Right kidney (tissue), 1 donor: ENCODE results near the gene CRYGA.
"Not testable (repeated sequence)": the region's sequence is repeated elsewhere in the genome, so short reads cannot be mapped to it uniquely, and the experiment has no call there.

Source experiments
- DNase-seq: peaks from one replicate; pipeline ENCODE4 v3.0.0-alpha.2; 2016

The CRYGA gene

DNA sequence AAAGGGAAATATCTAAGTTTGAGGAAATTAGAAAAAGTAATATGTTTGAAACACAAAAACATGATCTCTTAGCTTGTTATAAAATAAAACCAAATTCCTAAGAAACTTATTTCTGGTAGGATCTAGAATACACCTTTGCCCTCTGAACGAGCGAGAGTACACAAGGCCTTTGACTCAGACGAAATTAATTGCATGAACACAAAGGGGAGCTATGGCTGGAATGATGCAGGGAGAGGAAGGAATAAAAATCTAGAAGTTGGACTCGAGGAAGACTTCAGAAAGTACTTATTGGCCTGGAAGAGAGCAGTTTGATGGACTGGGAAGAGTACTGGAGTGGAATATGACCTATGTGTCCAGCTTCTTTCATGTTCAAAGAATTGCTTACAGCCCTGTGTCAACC, 38.1 kb downstream of the CRYGA start:
- no peak for DNase-seq

DNA sequence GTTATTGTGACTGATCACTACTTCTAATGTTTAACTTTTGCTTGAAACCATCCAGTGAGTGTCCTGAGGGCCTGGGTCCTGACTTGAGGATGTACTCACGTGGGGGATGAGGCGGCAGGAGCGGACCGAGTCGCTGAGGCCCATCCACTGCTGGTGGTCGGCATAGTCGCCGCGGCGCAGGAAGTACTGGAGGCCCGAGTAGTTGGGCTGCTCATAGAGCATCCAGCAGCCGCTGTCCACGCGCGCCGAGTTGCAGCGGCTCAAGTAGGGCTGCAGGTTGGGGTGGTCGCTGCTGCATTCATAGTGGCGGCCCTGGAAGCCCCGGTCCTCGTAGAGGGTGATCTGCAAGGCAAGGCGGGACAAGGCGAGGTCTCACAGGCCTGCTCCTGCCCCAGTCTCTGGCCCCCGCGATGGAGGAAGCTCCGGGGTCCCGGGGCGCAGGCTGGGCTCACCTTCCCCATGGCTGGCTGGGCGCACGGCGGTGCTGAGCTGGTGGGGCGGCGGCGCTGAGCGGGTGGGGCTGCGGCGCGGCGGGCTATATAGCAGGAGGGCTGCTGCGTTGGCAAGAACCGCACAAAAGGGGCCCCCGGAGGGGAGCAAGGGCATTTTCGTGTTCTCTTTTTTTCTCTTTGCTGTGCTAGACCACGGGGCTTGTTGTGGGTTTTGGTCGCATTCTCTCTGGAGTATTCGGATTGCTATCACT, 39.2 kb downstream of the CRYGA start, which contains the start of gene CRYGD:
Gene CRYGD, minus strand, starts transcription at position 512 of the 703 bp plus-strand sequence. Its CDS starts 51 bp downstream, at position 461.
- DNase-seq: peak; percentile 57

DNA sequence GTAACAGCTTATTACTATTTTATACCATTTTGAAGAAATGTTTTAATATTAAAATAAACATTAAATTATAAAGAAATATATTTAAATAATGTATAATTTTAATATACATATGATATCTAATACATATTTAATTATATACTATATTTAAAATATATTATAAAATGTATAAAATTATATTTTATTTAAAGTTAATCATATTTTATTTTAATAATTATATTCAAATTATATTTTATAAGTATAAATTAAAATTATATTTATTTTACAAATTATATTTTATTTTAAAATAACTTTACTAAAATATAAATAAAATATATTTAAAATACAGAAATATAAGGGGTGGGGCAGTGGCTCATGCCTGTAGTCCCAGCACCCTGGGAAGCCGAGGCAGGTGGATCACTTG, 41.1 kb downstream of the CRYGA start:
- DNase-seq: no peak

DNA sequence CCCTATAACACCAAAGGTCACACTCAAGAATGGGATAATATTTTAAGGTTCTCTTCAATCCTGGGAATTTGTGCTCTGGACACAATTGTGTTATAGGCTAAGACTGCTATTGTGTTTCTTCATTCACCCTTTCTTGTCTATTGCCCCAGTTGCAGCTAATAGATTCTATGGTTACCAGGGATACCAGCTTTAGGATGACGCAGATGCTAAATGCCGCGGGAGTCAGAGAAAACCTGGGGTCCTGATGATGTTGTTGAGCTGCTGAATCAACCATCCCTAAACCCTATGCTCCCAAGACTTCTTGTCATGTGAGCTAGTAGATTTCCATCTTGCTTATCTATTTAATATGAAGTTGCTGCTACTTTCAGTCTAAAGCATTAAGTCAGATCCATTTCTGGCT, 44.5 kb downstream of the CRYGA start:
- DNase-seq: no peak

GRCh38 chr2:208117390-208117789, 46.0 kb downstream of the CRYGA start:
- not testable (repeated sequence) for DNase-seq

- no peak for DNase-seq
These were observed 50.4 kb downstream of the CRYGA start for GRCh38 chr2:208112969-208113368.

DNA sequence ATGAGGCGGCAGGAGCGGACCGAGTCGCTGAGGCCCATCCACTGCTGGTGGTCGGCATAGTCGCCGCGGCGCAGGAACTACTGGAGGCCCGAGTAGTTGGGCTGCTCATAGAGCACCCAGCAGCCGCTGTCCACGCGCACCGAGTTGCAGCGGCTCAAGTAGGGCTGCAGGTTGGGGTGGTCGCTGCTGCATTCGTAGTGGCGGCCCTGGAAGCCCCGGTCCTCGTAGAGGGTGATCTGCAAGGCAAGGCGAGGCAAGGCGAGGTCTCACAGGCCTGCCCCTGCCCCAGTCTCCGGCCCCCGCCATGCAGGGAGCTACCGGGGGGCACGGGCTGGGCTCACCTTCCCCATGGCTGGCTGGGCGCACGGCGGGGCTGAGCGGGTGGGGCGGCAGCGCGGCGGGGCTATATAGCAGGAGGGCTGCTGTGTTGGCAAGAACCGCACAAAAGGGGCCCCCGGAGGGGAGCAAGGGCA, 51.1 kb downstream of the CRYGA start:
- peak; percentile 37 for DNase-seq
